Prostate gland (tissue), 2 donors: ENCODE measurements around the gene SEMA3A. TPM values are rescaled to one million over a fixed set of nuclear protein-coding genes. Genes with fewer than 3 reads are reported as not detected.
"Not testable (repeated sequence)": the region's sequence is repeated elsewhere in the genome, so short reads cannot be mapped to it uniquely, and the experiment has no call there.

Experiments
- DNase-seq: peaks from one replicate; pipeline ENCODE4 v3.0.0-alpha.2; 2019; ENCODE audit warnings: low spot score
- H3K27ac ChIP-seq, 2 donors: fragments of 200-600 bp; sonication (generic); 2 replicates each; pipeline ENCODE4 v1.5.1; 2017 to 2019
- H3K27me3 ChIP-seq: fragments of 200-600 bp; sonication (generic); replicated peaks from 2 replicates; pipeline ENCODE4 v1.5.1; 2019; ENCODE audit not compliant: insufficient read depth
- H3K36me3 ChIP-seq, 2 donors: fragments of 200-600 bp; sonication (generic); 1 replicate in 1 of 2; 2 replicates in 1 of 2; pipeline versions ENCODE4 v1.5.1 to v1.8.1; 2017 to 2019
- H3K4me1 ChIP-seq: fragments of 200-600 bp; sonication (generic); replicated peaks from 2 replicates; pipeline ENCODE4 v1.5.1; 2019
- H3K4me3 ChIP-seq, 2 donors: fragments of 200-600 bp; sonication (generic); 2 replicates each; pipeline ENCODE4 v1.5.1; 2017 to 2019
- H3K9me3 ChIP-seq: fragments of 200-600 bp; sonication (generic); 2 replicates; pipeline ENCODE4 v1.5.1; 2017
- POLR2A ChIP-seq: fragments of 450-650 bp; IDR thresholded peaks from one replicate; pipeline ENCODE4 v1.6.1; 2016; ENCODE audit warnings: antibody characterized with exemption, mild to moderate bottlenecking
- POLR2AphosphoS5 ChIP-seq: sonication (generic); formaldehyde crosslinking; IDR thresholded peaks from one replicate; pipeline ENCODE4 v1.6.1; 2017; ENCODE audit warnings: antibody characterized with exemption
- WGBS: methylation state at CpG from one replicate; pipeline ENCODE4 v1.1.5; 2018; 5-methylcytosine and 5-hydroxymethylcytosine counted together
- intact Hi-C: fragments of 100-400 bp; cut with DNase I; formaldehyde crosslinking; loops from one replicate; pipeline ENCODE4 v1.14.2; 2022
- total RNA-seq, 2 donors: library from RNA; depleted of rRNA; stranded (reverse); fragments of >200 nt; gene quantifications; one replicate each; pipeline ENCODE4 v1.1.0, GENCODE V29; 2016
- TF ChIP-seq, protein P1 (sequence below), 4 experiments: fragments of 200-600 bp in 2 of 4; fragments of 450-650 bp in 2 of 4; sonication (generic) in 2 of 4; IDR thresholded peaks; 1 replicate in 3 of 4; 2 replicates in 1 of 4; pipeline ENCODE4 v1.5.1; 2016 to 2019; ENCODE audit warnings: antibody characterized with exemption in 4 of 4, mild to moderate bottlenecking in 2 of 4, moderate library complexity in 2 of 4

The SEMA3A gene
- total RNA-seq, 2 donors from 2014 or later: 1.6 to 1.9 TPM

DNA sequence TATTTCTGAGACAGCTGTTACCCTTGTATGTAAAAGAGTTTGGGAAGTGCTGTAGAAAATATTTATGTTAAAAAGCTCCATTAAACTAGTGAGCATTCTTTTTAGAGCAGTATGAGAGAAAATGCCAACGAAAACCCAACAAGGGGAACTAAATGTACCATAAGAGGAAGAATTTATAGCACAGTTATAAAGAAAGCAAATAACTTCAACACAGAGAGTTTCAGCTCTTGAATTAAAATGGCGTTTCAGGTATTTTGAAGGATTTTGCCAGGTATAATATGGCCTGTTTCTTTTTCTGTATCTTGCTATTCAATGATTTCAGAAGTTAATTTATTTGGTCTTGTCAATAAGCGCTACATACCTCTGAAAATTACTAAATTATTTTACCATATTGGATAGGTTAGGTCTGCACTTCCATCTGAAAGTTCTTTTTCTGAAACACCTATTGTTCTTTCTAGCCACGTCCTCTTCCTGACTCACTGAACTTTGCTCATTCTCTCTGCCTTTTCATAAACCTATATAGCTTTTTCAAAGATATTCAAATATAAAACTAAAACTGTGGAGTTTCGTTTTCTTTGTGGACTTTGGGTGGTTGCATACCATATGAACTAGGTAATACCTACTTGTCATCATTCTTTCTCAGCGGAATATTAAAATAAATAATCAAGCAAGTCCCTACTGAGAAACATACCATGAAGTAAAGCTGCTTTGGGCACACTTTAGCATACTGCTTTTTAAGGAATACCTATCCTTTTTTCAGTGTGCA is 136.1 kb downstream of the SEMA3A start:
- intact Hi-C loops: no loop called here
- H3K9me3 ChIP-seq: no peaks in the 10 kb centered on the region
- no peak overlapping the region for H3K27ac ChIP-seq
- DNase-seq: no peak
- 76% methylated on average over 6 of the region's 6 CpGs for WGBS
- TF ChIP-seq POLR2AphosphoS5: no peak
- TF ChIP-seq POLR2A: no peak
- TF ChIP-seq, protein P1, sequence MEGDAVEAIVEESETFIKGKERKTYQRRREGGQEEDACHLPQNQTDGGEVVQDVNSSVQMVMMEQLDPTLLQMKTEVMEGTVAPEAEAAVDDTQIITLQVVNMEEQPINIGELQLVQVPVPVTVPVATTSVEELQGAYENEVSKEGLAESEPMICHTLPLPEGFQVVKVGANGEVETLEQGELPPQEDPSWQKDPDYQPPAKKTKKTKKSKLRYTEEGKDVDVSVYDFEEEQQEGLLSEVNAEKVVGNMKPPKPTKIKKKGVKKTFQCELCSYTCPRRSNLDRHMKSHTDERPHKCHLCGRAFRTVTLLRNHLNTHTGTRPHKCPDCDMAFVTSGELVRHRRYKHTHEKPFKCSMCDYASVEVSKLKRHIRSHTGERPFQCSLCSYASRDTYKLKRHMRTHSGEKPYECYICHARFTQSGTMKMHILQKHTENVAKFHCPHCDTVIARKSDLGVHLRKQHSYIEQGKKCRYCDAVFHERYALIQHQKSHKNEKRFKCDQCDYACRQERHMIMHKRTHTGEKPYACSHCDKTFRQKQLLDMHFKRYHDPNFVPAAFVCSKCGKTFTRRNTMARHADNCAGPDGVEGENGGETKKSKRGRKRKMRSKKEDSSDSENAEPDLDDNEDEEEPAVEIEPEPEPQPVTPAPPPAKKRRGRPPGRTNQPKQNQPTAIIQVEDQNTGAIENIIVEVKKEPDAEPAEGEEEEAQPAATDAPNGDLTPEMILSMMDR (IDR thresholded peaks at IDR 0.05): no peak
- H3K4me3 ChIP-seq: no peak overlapping the region
- no peaks in the 10 kb centered on the region for H3K27me3 ChIP-seq
- no peaks in the 10 kb centered on the region for H3K4me1 ChIP-seq
- no peaks in the 10 kb centered on the region for H3K36me3 ChIP-seq

DNA sequence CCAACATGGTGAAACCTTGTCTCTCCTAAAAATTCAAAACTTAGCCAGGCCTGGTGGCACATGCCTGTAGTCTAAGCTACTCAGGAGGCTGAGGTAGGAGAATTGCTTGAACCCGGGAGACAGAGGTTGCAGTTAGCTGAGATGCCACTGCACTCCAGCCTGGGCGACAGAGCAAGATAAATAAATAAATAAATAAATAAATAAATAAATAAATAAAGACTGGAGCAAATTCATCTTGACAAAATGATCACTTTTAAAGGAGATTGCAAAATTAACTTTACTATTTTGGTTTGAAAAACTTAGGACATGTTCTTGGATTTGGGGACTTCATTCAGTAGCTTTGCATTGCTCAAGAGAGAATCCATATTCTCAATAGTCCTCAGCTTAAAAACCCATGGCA is 137.0 kb downstream of the SEMA3A start:
- no peak overlapping the region for H3K4me3 ChIP-seq
- TF ChIP-seq, protein P1 (IDR thresholded peaks at IDR 0.05): no peak
- no peak for TF ChIP-seq POLR2A
- TF ChIP-seq POLR2AphosphoS5: no peak
- H3K36me3 ChIP-seq: no peaks in the 10 kb centered on the region
- WGBS: 100% methylated on average over 2 of the region's 2 CpGs
- intact Hi-C loops: no loop called here
- H3K27ac ChIP-seq: no peak overlapping the region
- no peak for DNase-seq
- no peaks in the 10 kb centered on the region for H3K27me3 ChIP-seq
- no peaks in the 10 kb centered on the region for H3K4me1 ChIP-seq
- no peaks in the 10 kb centered on the region for H3K9me3 ChIP-seq

- H3K9me3 ChIP-seq: no peaks in the 10 kb centered on the region
- intact Hi-C loops: no loop called here
- whole genome bisulfite sequencing: 90% methylated on average over 2 of the region's 2 CpGs
- TF ChIP-seq, protein P1 (IDR thresholded peaks at IDR 0.05): no peak
- no peak for TF ChIP-seq POLR2AphosphoS5
- no peak overlapping the region for H3K4me3 ChIP-seq
- no peak for DNase-seq
- no peaks in the 10 kb centered on the region for H3K27me3 ChIP-seq
- no peak overlapping the region for H3K27ac ChIP-seq
- no peaks in the 10 kb centered on the region for H3K36me3 ChIP-seq
- H3K4me1 ChIP-seq: no peaks in the 10 kb centered on the region
Measured at GRCh38 chr7:84055904-84056605, 138.5 kb downstream of the SEMA3A start.

DNA sequence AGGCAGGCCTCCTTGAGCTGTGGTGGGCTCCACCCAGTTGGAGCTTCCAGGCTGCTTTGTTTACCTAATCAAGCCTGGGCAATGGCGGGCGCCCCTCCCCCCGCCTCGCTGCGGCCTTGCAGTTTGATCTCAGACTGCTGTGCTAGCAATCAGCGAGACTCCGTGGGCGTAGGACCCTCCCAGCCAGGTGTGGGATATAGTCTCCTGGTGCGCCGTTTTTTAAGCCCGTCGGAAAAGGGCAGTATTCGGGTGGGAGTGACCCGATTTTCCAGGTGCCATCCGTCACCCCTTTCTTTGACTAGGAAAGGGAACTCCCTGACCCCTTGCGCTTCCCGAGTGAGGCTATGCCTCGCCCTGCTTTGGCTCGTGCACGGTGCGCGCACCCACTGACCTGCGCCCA is 139.4 kb downstream of the SEMA3A start:
- H3K36me3 ChIP-seq, H3K9me3 ChIP-seq, H3K4me1 ChIP-seq, intact Hi-C loops, H3K4me3 ChIP-seq, DNase-seq, H3K27me3 ChIP-seq, H3K27ac ChIP-seq: not testable (repeated sequence)
- WGBS: 80% methylated on average over 21 of the region's 23 CpGs

GRCh38 chr7:84049071-84049836 is 145.3 kb downstream of the SEMA3A start:
- no peaks in the 10 kb centered on the region for H3K36me3 ChIP-seq
- no peaks in the 10 kb centered on the region for H3K9me3 ChIP-seq
- H3K27ac ChIP-seq: no peak overlapping the region
- H3K4me1 ChIP-seq: no peaks in the 10 kb centered on the region
- DNase-seq: no peak
- H3K27me3 ChIP-seq: no peaks in the 10 kb centered on the region
- intact Hi-C loops: no loop called here
- no peak overlapping the region for H3K4me3 ChIP-seq
- TF ChIP-seq POLR2A (no peak), POLR2AphosphoS5 (no peak)
- TF ChIP-seq, protein P1 (IDR thresholded peaks at IDR 0.05): no peak
